ENCODE results near the gene GNAS. TPM values are rescaled to one million over a fixed set of nuclear protein-coding genes. Genes with fewer than 3 reads are reported as not detected.

Gene GNAS
- total RNA-seq, 4 donors from 2014 or later: 521 to 893 (median 652) TPM

DNA sequence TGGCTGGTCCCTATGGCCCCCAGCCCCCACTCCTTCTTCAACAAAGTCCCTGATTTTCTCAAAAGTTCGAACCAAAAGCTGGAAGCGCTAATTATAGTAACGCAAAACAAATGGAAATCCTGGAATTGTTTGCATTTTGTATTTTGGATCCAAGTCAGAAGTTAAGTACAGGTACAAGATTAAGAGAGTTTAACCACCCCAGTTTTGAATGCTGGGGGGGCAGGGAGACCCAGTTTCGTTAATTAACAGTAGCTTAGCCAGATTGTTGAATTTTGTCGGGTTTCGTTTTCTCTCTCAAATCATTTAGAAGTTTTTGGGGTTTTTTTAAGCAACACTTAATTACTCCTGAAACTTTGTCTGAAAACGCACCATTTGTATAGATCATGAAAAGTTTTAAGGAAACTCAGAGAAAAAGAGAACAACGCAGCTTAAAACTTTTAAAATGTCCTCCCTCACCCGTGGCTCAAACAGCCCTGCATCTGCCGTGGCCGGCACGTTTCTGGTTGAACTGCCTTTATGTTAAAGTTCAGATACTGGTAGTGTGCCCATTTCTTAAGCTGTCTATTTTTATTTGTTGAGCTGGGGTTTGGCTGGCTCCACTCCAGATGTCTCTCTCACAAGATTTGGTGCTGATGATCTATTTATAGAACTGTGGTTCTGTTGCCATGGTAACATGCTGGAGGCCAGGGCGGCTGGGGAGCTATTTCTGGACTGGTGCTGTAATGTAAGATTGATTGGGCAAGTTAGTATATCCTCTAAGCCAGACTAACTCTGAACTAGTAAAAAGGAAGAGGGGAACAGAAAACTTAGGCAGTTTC, 55.0 kb downstream of the GNAS start:
- Histone ChIP-seq H3K27ac (peak overlapping the region; percentile 72 to 86 (median 81)), H3K4me3 (peak overlapping the region; percentile 20 to 32), H3K9me3 (no peaks in the 10 kb centered on the region), H3K36me3 (peaks cover 4 to 87% of the 10 kb centered on the region in 2 donors), H3K27me3 (no peaks in the 10 kb centered on the region), H3K4me1 (peaks cover 16 to 71% (median 28%) of the 10 kb centered on the region in 3 donors)
- TF ChIP-seq EP300 (IDR thresholded peaks at IDR 0.05) (no peak), POLR2AphosphoS5 (IDR thresholded peaks at IDR 0.05) (peak; percentile 65)
- 3 to 10% methylated on average over 13 of the region's 13 CpGs for WGBS, 2 donors (ENCODE audit: low coverage in 1 of 2)
- ATAC-seq: peak; percentile 96

DNA sequence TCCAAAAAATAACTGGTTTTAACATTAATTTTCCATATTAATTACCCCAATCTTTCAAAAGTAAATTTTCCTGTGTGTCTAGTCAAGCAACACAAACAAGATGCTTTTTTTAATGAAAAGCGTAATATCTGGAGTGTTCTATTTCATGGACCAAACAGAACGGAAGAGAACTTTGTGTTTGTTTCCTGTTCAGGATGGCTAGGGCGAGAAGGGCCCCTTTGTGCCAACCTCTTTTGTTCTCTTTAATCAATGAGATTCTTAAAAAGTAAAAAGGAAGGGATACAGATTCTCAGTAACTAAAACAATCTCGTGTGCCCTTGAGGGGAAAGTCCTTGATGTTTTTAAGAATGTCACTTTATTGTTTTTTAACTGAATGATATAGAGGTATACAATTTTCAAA, 55.7 kb downstream of the GNAS start:
- Histone ChIP-seq H3K27me3 (no peaks in the 10 kb centered on the region), H3K4me1 (peaks cover 16 to 65% (median 25%) of the 10 kb centered on the region in 3 donors), H3K4me3 (no peak overlapping the region), H3K36me3 (peaks cover 4 to 84% of the 10 kb centered on the region in 2 donors), H3K9me3 (no peaks in the 10 kb centered on the region), H3K27ac (peak overlapping the region; percentile 41 to 86 (median 76))
- ATAC-seq: no peak
- TF ChIP-seq, protein P1, sequence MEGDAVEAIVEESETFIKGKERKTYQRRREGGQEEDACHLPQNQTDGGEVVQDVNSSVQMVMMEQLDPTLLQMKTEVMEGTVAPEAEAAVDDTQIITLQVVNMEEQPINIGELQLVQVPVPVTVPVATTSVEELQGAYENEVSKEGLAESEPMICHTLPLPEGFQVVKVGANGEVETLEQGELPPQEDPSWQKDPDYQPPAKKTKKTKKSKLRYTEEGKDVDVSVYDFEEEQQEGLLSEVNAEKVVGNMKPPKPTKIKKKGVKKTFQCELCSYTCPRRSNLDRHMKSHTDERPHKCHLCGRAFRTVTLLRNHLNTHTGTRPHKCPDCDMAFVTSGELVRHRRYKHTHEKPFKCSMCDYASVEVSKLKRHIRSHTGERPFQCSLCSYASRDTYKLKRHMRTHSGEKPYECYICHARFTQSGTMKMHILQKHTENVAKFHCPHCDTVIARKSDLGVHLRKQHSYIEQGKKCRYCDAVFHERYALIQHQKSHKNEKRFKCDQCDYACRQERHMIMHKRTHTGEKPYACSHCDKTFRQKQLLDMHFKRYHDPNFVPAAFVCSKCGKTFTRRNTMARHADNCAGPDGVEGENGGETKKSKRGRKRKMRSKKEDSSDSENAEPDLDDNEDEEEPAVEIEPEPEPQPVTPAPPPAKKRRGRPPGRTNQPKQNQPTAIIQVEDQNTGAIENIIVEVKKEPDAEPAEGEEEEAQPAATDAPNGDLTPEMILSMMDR (IDR thresholded peaks at IDR 0.05): no peak
- TF ChIP-seq POLR2AphosphoS5 (IDR thresholded peaks at IDR 0.05): no peak
- no peak for TF ChIP-seq EP300 (IDR thresholded peaks at IDR 0.05)
- no peak for TF ChIP-seq POLR2A (IDR thresholded peaks at IDR 0.05)
- 10 to 35% methylated on average over 4 of the region's 4 CpGs for WGBS, 2 donors (ENCODE audit: low coverage in 1 of 2)

DNA sequence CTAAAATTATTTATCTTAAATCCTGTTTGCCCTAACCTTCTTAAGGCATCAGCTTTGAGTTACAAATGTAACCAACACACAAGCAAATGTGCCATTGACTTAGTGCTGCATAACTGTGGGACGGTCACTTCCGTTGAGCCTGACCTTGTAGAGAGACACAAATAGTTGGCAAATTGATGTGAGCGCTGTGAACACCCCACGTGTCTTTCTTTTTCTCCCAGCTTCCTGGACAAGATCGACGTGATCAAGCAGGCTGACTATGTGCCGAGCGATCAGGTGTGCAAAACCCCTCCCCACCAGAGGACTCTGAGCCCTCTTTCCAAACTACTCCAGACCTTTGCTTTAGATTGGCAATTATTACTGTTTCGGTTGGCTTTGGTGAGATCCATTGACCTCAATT, 56.4 kb downstream of the GNAS start:
- 78 to 87% methylated on average over 3 to 9 of the region's 9 CpGs for whole genome bisulfite sequencing, 2 donors (ENCODE audit: low coverage in 1 of 2)

DNA sequence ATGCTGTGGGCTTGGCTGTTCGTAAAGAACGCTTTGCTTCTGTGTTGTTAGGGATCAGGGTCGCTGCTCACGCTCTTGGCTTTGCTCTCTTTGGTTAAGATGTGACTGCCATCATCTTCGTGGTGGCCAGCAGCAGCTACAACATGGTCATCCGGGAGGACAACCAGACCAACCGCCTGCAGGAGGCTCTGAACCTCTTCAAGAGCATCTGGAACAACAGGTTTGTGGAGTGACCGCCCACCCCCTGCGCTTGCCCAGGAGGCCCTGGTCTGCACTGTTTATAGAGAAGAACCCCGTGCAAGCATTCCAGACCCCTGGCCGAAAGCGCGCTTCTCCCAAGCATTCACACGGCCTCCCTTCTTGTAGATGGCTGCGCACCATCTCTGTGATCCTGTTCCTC, 57.1 kb downstream of the GNAS start:
- no peak for TF ChIP-seq POLR2A (IDR thresholded peaks at IDR 0.05)
- no peak for TF ChIP-seq EP300 (IDR thresholded peaks at IDR 0.05)
- TF ChIP-seq, protein P1 (IDR thresholded peaks at IDR 0.05): no peak
- no peak for TF ChIP-seq POLR2AphosphoS5 (IDR thresholded peaks at IDR 0.05)
- no peak overlapping the region for H3K27ac ChIP-seq
- 89% methylated on average over 13 of the region's 15 CpGs; no CpG with 5 or more reads in 1 of the 2 donors for WGBS, 2 donors (ENCODE audit: low coverage in 1 of 2)
- H3K4me3 ChIP-seq: no peak overlapping the region
- peaks cover 16 to 51% (median 22%) of the 10 kb centered on the region in 3 donors for H3K4me1 ChIP-seq
- no peaks in the 10 kb centered on the region for H3K27me3 ChIP-seq
- ATAC-seq: no peak
- no peaks in the 10 kb centered on the region for H3K9me3 ChIP-seq
- peaks cover 4 to 70% of the 10 kb centered on the region in 2 donors for H3K36me3 ChIP-seq

More for the DNA sequence above, 56.4 kb downstream of the GNAS start:
- Histone ChIP-seq H3K4me3 (no peak overlapping the region), H3K27ac (peak overlapping the region in 3 of 4 donors; percentile 32 to 80 (median 72)), H3K27me3 (no peaks in the 10 kb centered on the region), H3K4me1 (peaks cover 16 to 58% (median 22%) of the 10 kb centered on the region in 3 donors), H3K36me3 (peaks cover 4 to 77% of the 10 kb centered on the region in 2 donors), H3K9me3 (no peaks in the 10 kb centered on the region)
- TF ChIP-seq POLR2A (IDR thresholded peaks at IDR 0.05): no peak
- no peak for ATAC-seq

DNA sequence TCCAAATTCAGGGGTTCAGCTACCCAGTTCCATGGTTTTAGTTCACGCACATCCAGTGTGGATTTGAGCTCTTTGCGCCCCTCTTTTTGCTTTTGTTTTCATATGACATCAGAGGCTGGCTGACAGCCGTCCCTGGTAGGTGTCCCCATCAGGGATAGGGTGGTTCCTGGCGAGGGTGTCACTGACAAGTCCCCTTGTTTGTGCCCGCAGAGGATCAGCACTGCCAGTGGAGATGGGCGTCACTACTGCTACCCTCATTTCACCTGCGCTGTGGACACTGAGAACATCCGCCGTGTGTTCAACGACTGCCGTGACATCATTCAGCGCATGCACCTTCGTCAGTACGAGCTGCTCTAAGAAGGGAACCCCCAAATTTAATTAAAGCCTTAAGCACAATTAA, 58.0 kb downstream of the GNAS start:
- no peak for ATAC-seq
- H3K9me3 ChIP-seq: no peaks in the 10 kb centered on the region
- TF ChIP-seq EP300 (IDR thresholded peaks at IDR 0.05): no peak
- TF ChIP-seq, protein P1 (IDR thresholded peaks at IDR 0.05): no peak
- TF ChIP-seq POLR2A (IDR thresholded peaks at IDR 0.05): no peak
- no peak for TF ChIP-seq POLR2AphosphoS5 (IDR thresholded peaks at IDR 0.05)
- no peaks in the 10 kb centered on the region for H3K27me3 ChIP-seq
- H3K27ac ChIP-seq: no peak overlapping the region
- no peak overlapping the region for H3K4me3 ChIP-seq
- peaks cover 4 to 61% of the 10 kb centered on the region in 2 donors for H3K36me3 ChIP-seq
- peaks cover 16 to 42% (median 22%) of the 10 kb centered on the region in 3 donors for H3K4me1 ChIP-seq
- WGBS, 2 donors (ENCODE audit: low coverage in 1 of 2): 90 to 100% methylated on average over 1 to 13 of the region's 14 CpGs

Measured in gastroesophageal sphincter (tissue), 4 donors.